HG02885 (cell line): ENCODE results near the gene MACROD2.

ENCODE experiments used
- ATAC-seq: cut with Tn5 transposase; IDR thresholded peaks from one replicate; pipeline ENCODE4 v1.9.1; 2021; ENCODE audit warnings: mild to moderate bottlenecking; ENCODE audit not compliant: unreplicated experiment, poor library complexity

MACROD2 gene

DNA sequence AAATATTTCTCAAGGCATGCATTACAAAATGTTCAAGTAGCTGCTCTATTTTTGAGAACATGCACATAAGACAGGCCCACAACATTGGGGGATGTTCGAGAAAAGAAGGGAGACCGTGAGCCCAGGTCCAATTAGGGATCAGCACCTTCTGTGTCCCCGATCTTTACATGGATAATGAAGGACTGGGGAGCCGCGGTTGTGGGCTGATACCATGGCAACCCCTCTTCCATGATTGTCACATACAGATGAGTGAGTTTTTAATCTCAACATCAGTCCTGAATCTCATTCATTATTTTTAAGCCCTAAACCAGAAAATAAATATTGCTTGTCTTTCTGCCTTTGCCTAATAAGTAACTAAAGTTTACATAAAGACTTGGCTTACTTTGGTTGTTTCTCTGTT lies 1642.2 kb downstream of the MACROD2 start:
- ATAC-seq = no peak

DNA sequence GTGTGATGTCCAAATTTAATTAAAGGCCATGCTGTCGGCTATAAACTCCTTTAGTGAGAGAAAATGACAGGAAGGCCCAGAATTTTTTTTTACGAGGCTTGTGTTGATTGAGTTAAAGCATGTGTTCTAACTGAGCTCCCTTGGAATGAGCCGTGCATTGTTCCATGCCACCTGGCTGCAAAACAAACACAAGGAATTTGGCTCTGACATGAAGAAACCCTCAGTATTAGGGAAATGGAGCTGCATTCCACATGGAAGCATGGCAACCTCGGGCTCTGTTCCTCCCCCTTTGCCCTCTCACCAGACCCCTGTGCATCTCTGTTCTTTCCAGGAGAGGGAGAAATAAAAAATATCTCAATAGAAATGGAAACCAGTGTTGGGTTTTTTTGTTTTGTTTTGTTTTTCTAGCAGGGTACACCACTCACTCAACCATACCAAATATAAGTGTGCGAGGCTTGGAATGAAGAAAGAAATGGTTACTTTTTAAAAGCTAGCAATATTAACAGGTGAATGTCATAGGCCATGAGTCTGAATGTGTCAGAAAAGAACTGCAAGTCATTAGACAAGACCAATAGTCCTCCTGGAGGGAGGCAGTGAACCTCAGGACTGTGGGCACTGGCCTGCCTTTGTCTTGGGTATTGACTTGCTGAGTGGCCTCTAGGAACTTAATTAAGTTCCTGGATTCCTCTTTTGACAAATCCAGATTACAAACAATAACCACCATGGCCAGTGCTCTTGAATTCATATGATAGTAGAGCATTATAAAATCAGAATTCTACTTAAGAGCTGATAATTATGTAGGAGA lies 1642.8 kb downstream of the MACROD2 start:
- ATAC-seq = no peak

DNA sequence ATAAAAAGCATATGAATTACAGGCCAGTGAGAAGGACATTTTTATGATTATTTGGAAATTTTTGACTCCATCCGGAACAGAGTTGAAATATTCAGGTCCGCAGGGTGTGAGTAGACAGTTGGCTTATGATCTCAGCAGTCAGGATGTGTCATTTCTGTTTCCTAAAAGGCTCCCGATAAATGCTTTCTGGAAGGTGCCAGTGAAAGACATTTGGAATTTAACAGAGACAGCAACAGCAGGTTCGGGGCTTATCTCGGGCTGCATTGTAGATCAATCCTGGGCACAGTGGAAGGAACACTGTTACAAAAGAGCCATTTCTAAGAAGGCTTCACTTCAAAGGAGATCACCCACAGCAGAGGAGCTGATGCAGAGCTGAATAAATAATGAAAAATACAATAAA lies 1643.5 kb downstream of the MACROD2 start:
- no peak for ATAC-seq

DNA sequence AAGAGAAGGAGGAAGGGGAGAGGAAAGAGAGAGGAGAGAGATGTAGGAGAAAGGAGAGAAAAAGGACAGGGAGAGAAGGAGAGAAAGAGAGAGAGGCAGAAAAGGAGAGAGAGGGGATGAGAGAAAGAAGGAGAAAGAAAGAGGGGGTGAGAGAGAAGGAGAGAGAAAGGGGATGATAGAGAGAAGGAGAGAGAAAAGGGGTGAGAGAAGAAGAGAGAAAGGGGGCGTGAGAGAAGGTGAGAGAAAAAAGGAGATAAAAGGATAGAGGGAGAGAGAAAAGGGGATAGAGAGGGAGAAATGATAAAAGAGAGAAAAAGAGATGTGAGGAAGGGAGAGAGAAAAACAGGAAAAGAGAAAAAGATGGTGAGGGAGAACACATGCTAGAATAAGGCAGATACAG lies 1644.5 kb downstream of the MACROD2 start:
- no peak for ATAC-seq

DNA sequence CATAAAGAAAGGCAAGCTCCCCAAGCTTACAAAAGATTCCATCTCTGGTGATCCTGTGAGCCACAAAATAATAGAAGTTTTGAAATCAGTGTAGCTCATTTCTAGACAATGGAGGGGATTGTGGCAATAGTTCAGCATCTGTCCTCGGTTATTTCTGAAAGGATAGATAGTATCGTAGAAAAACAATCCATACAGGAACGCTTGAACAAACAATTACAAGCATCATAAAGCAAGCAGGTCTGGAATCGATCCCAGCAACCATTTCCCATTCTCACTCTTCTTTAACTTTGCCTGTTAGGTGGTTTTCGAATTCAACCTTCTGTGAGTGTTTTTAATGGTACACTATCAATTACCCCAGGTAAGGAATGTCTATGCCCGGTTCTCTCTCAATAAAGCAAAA lies 1646.8 kb downstream of the MACROD2 start:
- no peak for ATAC-seq

DNA sequence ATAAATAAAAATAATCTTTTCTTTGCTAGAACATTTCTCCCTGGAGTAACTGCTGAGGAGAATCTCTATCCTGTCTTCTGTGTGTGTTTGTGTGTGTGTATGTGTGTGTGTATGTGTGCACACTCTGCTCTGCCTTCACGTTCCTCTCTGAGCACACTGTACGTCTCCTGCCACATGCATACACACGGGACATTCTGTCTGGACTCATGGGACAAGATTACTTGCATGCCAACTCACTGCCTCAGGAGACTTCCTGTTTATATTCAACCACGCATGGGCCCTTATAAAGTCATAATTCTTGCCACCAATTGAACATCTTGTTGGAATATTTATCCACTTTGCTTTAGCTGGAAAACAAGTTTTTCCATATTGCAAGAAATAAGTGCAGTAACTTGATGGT lies 1647.4 kb downstream of the MACROD2 start:
- ATAC-seq = no peak

DNA sequence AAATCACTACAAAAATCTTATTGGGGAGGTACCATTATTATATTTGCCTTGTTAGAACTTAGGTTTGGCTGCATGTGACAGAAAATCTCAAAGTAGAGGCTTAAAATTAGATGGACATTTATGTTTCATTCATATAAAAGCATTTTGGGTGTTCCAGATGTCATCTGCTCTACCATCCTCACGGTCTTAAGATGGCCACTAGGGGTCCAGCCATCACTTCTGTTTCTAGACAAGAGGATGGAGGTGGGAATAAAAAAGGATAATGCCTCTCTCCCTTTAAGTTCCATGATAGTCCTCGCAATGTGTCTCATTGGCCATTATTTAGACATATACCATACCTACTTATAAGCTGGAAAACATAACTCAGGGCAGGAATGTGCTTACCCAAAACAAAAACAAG lies 1648.4 kb downstream of the MACROD2 start:
- no peak for ATAC-seq

DNA sequence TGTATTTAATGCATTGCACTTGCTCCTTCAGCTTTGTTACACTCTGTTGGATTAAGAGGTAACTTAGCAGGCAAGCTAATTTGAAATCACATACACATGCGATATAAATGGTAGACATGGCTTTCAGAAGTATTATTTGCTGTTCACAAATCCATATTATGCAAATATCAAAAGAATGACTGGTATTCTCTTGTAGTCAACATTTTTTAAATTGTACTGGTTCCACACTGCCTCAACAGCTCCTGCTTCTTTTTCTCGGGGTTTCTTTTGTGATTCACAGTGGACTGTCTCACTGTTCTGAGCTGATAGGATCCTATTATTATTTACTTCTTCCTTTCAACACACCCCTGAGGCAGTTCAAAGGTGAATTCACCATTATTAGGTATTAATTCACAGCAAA lies 1650.5 kb downstream of the MACROD2 start:
- no peak for ATAC-seq

DNA sequence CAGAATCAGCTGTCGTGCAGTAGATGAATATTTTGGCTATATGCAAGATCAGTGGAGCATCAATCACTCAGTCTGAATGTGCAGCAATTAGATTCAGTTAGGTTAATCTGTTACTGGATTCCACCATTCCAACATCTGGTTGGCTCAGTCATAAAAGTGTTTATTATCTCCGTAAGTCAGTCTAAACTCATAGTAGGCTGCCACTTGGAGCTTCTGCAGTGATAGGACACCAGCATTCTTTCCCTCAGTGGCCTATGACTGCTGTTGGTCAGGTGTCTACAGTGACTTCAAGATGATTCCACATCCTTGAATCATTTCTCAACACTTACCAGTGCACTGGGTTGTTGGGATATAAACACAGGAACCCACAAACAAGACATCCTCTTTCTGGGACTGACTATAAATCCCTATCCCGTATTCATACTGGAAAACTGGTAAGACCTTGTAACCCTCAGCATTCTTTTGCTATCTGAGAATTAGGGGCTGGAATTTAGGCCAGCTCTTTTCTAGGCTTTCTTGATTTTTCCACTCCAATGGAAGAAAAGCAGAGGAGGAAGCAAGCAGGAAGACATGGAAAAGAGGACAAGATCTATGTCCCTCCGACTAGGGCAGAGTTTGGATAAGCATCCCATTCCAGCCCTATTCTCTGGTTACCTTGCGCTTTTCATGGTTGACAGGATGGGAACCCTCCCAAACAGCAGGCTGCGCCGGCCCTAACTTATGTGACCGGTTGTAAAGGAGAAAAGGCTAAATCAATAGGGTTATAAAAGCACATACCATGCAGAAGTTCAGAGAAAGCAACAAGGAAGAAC lies 1658.3 kb downstream of the MACROD2 start:
- no peak for ATAC-seq

DNA sequence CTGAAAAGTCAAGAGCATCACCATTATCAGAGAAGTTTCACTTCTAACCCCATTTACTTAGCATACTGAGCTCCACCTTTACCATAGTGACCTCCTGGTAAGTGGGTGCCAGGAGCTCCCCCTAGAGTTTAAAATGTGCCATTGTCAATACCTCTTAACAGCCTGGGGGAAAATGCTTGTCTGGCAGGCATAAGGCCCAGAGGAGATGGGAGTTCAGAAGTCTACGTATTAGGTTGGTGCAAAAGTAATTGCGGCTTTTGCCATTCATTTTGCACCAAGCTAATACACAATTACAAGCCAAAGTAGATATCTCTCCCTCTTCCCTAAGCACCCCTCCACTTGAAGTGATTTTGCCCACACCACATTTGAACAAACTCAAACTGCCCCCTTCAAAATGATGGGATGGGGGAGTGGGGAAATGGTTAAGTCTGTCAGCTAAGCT lies 1658.9 kb downstream of the MACROD2 start:
- ATAC-seq = peak; percentile 97

DNA sequence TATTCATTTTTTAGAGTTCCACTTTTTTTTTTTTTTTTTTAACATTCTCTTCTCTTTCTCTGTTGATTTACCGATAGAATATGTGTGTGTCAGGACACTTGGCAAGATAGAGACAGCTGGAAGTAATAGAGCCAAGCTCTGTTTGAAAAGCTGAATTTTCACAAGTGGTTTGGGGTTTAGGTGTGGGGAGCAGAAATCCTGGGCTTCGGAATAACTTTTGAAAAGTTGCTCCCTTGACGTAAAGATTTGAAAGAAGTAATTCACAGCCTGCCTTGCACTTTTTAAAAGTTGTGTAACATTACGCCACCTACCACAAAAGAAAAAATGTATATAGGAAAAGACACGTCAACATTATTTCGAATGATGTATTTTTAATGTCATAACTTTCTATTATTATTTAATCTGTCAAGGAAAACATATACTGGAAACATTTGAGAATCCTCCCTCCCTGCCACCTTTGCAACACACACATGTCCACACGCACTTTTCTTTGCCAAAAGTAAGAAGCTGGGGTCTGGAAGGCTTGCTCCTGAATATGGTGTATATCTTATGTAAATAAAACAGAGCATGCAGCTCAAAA lies 1660.1 kb downstream of the MACROD2 start:
- ATAC-seq = no peak

DNA sequence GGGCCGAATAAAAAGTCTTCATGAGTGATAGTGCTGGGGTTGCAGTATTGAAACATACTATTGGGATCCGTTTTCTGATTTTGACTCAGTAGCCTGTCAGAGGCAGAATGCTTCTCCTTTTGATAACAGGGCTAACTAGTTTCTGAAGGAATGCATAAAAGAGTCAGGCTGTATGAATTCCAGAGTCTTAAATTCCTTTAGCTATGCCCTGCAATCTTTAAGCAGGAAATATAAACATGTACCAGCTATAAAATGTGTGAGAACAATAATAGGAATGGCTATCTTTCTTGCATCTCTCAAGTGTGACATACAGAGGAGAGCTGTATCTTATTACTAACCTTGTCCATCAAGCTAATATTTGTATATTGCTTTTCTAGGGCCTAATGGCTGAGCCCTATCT lies 1660.8 kb downstream of the MACROD2 start:
- no peak for ATAC-seq

DNA sequence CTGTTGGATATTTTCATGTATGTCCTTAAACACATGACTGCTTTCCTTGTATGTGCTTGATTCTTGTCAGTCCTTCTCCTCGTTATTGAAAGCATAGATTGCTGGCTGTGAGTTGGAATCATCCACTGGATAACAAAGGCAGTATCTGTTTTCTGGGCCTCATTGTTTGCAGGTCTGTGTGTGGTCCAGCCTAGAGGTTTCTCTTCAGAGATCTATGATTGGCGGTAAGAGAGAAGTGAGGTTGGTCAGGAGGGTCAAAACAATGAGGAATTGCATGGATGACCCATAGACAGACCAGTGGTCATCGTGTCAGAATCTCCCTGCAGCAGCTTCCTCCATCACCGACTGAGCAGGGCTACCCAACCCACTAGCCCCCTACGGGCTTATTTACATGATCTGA lies 1663.0 kb downstream of the MACROD2 start:
- no peak for ATAC-seq

DNA sequence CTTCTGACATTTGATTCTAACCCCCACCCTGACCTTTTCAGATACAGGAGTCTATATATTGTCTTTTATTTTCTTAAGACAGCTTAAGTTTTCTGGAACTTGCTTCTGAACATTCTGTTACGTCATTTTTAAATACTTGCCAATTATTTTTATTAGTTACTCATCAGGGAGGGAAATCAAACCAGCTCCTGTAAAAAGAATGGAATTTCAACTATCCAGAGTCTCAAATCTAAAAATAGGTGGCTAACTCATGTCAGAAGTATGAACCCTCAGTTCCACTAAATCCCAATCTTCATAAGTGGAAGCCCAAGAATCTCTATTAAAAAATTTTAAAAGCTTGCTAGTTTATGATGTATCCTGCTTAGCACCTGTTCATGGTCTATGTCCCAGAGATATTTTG lies 1677.9 kb downstream of the MACROD2 start:
- no peak for ATAC-seq

DNA sequence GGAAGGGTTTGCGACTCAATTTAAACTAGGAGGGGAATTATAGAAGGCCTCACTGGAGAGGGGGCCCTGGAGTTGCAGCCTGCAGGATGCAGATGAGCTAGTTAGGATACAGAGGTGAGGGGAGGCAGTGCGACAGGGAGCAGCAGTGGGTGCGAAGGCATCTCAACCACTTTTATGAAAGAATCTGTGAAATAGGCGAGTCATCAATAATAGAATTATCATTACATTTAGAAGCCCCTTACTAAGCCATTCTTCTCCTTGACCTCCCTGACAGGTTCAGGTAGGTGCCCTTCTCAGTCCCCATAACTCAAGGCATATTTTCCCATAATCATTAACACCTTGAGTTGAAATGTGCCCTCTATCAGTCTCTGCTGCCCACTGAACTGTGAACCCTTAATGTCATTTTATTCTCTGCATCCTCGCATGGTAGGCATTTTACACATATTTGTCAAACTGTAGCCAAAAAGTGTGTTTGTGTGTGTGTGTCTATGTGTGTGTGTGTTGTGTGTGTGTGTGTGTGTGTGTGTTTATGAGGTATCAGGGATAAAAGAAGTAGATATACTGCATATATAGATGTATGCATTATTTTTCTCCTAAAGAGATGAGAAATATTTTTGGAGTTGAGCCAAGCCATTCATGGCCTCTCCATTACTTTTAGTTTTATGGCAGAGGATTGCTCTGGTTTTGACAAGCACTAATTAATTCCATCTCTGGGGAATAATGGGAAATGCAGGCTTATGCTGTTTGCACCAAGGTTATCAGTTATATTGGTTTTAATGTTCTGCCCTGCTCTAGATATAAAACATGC lies 1679.1 kb downstream of the MACROD2 start:
- ATAC-seq = no peak

DNA sequence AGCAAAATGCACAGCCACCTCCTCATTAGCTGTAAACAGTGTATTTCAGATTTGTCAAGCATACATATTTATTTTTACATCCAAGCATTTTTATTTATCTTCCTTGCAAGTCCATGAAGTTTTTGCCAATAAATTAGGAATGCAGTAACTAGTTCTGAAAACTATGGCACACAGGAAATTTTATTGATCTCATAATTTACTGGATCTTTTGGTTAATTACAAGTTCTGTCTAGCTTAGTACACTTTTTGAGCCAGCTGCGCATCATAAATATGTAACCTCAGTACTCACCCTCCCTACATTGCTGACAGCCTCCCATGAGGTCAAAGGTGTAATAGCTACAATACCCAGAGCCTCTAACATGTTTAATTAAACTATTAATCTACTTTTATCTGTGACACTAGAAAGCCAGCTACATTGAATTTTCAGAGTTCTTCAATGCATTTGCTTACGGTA lies 1679.8 kb downstream of the MACROD2 start:
- no peak for ATAC-seq

DNA sequence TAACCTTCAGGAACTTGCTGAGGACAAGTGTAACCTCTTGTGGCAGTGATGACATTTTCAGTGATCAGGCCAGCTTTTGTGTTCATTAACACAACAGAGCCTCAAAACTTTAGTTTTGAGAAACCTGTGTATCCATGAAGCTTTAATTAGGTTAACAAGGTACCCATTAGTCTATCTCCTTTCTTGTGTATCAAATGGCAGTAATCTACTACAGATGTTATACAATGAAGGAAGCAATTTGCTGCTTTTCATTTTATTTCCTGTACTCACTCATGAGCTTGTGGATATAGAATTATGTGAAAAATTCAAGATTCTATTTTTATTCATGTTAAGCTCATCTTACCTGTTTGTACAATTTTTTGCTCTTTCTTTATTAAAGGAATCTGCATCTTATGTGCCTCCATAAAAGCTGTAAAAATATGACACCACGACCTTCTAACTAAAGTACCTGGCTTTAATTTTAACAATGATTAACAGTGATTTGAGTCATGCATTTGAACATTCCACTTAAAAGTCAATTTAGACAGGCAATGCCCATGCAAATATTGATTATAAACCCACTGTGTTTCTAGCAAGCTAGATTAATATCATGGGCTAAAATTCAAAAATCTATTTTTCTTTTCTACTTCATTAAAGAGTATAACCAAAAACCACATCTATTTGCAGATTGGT lies 1680.6 kb downstream of the MACROD2 start:
- ATAC-seq = no peak

DNA sequence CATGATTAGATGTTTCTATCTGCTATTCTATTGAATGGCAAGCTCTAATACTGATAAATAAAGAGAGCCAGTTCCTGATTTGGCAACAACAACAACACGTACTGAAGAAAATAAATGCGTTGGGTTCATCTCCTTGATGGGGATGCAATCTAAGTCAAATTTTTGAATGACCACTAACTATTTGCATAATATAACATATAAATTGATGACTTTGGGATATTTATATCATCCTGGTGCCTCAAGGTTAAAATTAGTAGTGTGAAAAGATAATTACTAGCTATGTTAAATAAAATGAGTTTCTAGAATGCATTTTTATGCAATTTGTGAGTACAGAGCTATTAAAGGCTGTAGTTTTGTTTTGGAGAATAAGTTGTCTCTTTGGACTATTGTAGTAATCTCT lies 1681.5 kb downstream of the MACROD2 start:
- no peak for ATAC-seq

DNA sequence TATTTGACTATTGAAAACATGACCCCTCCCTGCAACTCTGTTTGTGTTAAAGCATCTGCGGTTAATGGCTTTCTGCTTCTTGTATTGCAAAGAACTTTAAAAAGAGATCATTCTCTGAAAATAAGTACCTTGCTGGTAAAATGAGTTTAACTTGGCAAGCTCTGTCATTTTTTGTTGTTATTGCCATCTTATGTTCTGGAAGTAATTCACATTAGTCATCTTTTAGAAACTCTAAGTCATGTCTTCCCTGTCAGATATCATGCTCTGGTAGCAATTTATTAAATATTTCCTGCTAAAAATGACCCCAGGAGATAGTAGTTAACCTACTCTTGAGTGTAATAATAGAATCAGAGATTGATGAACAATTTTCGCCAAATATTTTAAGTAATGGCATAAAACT lies 1687.4 kb downstream of the MACROD2 start:
- no peak for ATAC-seq

DNA sequence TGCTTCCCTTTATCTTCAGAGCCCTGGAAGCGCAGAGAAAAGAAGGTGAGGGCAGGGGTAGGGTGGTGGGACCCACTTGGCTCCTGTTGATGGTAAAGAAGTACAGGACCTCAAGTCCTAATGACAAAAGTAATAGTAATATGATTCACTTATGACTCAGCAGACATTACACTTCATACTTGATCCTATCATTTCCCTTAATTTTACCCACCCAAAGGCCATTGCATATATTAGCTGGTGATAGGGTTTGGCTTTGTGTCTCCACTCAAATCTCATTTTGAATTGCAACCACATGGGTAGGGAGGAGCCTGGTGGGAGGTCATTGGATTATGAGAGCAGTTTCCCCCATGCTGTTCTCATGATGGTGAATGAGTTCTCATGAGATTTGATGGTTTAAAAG lies 1697.3 kb downstream of the MACROD2 start:
- ATAC-seq = no peak
